ENCODE data around the gene METTL8. TPM values are rescaled to one million over a fixed set of nuclear protein-coding genes. Genes with fewer than 3 reads are reported as not detected.

METTL8 gene
- total RNA-seq, 1 donor from 2014 or later: 22.9 TPM

DNA sequence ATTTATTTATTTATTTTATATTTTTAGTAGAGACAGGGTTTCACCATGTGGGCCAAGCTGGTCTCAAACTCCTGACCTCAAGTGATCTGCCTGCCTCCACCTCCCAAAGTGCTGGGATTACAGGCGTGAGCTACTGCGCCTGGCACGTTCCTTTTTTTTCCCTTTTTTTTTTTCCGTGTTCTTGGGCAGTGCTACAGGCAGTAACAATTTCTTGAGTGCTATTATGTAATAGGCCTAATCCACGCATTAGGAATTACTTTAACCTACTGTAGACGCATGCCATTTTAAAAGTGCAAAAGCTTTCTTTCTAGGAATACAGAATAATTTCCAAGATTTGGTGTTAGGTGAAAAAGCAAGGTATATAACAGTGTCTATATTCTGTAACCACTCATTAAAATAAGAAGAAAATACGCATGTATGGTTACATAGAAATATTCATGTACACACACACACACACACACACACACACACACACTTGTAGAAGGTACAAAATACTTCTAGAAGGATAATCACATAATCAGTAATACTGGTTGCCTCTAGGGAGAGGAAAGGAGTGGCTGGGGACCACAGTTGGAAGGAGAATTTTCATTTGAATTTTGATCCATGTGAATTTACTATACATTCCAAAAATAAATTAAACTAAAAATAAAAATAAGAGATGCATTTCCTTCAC is 92.3 kb downstream of the METTL8 start:
- Mint-ChIP-seq H3K4me1 (peaks cover 32% of the 10 kb centered on the region), H3K27ac (no peak overlapping the region), H3K36me3 (ENCODE audit: low read depth) (no peaks in the 10 kb centered on the region), H3K9me3 (no peaks in the 10 kb centered on the region), H3K4me3 (no peak overlapping the region), H3K27me3 (no peaks in the 10 kb centered on the region)
- DNase-seq (no peak), ATAC-seq (ENCODE audit: low read depth) (no peak)
- CTCF ChIA-PET: no interaction called here
- POLR2A ChIA-PET: interaction anchor here (0.7 kb wide), 1 partner anchor 187 kb away, joined by 4 read pairs; no protein-coding TSS in a partner anchor
- intact Hi-C loops (cut with micrococcal nuclease): no loop called here
- TF ChIP-seq, protein P1, sequence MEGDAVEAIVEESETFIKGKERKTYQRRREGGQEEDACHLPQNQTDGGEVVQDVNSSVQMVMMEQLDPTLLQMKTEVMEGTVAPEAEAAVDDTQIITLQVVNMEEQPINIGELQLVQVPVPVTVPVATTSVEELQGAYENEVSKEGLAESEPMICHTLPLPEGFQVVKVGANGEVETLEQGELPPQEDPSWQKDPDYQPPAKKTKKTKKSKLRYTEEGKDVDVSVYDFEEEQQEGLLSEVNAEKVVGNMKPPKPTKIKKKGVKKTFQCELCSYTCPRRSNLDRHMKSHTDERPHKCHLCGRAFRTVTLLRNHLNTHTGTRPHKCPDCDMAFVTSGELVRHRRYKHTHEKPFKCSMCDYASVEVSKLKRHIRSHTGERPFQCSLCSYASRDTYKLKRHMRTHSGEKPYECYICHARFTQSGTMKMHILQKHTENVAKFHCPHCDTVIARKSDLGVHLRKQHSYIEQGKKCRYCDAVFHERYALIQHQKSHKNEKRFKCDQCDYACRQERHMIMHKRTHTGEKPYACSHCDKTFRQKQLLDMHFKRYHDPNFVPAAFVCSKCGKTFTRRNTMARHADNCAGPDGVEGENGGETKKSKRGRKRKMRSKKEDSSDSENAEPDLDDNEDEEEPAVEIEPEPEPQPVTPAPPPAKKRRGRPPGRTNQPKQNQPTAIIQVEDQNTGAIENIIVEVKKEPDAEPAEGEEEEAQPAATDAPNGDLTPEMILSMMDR (IDR thresholded peaks at IDR 0.05): no peak

DNA sequence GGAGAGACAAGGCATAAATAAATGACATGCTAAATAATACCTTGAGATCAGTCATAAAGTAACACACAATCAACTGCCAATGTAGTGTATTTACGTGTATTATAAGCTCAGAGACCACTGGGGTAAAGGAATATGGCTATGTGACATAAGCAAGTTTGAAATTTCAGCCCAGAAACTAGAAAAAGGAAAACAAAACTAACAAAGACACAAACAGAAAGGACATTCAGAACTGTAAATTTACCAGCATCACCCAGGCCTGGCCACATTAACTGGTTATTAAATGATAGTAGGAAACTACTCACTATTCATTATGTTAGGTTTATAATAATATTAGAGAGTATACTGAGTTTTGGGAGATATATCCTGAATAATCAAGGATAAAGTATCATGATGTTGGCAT is 98.8 kb downstream of the METTL8 start:
- TF ChIP-seq, protein P1 (IDR thresholded peaks at IDR 0.05): no peak
- CTCF ChIA-PET: interaction anchor here (1.1 kb wide), 1 partner anchor 9 kb away, joined by 3 read pairs; no protein-coding TSS in a partner anchor

DNA sequence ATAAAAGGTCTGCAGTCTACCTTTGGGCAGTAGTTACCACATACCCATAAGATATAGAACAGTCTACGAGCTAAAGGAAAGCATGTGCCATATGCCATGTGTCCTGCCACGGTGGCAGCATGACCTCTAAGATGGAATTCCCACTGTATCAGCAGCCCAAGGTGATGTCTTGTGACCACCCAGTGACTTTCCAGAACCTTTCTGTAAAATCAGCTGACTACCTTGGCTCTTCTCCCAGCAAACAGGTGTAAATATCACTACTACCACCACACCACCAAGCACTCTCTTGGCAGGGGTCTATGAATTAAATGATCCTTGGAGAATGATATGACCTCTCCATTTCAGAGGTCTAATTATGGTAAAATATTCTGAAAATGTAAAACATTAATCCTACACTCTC is 99.6 kb downstream of the METTL8 start:
- Mint-ChIP-seq H3K4me1 (peaks cover 56% of the 10 kb centered on the region), H3K9me3 (no peaks in the 10 kb centered on the region), H3K4me3 (no peak overlapping the region), H3K27ac (no peak overlapping the region), H3K27me3 (no peaks in the 10 kb centered on the region), H3K36me3 (ENCODE audit: low read depth) (no peaks in the 10 kb centered on the region)
- intact Hi-C loops (cut with micrococcal nuclease): no loop called here
- POLR2A ChIA-PET: interaction anchor here (0.9 to 1.4 kb wide), 4 partner anchors 8 to 16 kb away, joined by 3 to 8 read pairs (median 4); no protein-coding TSS in a partner anchor
- CTCF ChIA-PET: interaction anchor here (1.1 to 1.5 kb wide), 2 partner anchors 8 to 82 kb away, joined by 3 to 5 read pairs; no protein-coding TSS in a partner anchor
- TF ChIP-seq, protein P1 (IDR thresholded peaks at IDR 0.05): no peak
- no peak for ATAC-seq (ENCODE audit: low read depth)
- DNase-seq: no peak

More for the DNA sequence above, 98.8 kb downstream of the METTL8 start:
- Mint-ChIP-seq H3K4me1 (peaks cover 50% of the 10 kb centered on the region), H3K27ac (peak overlapping the region; percentile 19), H3K36me3 (ENCODE audit: low read depth) (no peaks in the 10 kb centered on the region), H3K27me3 (no peaks in the 10 kb centered on the region), H3K4me3 (no peak overlapping the region), H3K9me3 (no peaks in the 10 kb centered on the region)
- intact Hi-C loops (cut with micrococcal nuclease): no loop called here
- no peak for DNase-seq
- ATAC-seq (ENCODE audit: low read depth): no peak
- POLR2A ChIA-PET: interaction anchor here (1.4 to 2.5 kb wide), 2 partner anchors 8 to 11 kb away, joined by 3 to 48 read pairs; no protein-coding TSS in a partner anchor

DNA sequence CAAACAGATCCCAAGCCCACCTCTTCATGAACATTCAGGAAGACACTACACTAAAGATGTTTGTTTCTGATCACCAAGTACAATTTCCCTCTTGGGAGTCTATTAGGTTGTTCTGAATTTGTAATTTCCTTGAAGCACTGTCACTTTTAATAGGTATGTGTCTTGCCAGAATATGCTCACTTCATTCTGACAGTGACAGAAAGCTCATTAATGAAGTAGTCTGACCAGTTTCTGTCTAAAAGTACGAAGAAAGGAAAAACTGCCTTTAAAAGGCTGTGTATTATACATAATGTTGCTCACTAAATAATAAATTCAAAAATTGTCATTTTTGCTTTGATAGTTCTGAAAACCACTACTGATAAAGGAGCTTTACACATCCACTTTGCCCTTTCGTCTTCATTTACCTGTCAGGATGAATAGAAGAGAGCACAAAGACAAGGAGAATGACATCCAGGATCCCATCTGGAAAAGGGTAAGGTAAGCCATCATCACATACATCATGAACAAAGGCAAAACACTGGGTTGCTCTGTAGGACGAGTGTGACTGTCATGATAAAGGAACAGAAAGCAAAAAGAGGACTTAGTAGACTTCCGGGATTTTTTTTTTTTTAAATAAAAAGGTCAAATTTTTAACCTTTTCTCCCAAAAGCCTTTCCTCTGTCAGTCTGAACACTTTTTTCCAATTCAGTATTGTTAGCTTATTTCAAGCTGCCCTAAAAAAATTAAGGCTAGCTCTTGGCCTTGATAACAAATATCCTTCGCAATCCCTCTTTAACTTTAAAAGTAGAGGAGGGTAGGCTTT is 103.4 kb downstream of the METTL8 start:
- POLR2A ChIA-PET: interaction anchor here (0.5 to 1.6 kb wide), 5 partner anchors 9 to 84 kb away, joined by 3 to 7 read pairs (median 3); no protein-coding TSS in a partner anchor
- H3K4me1 Mint-ChIP-seq: peaks cover 66% of the 10 kb centered on the region
- CTCF ChIA-PET: interaction anchor here (0.6 to 0.9 kb wide), 2 partner anchors 104 to 212 kb away, joined by 3 to 4 read pairs; partner anchors contain the start of genes DCAF17 and METTL8
- TF ChIP-seq, protein P1 (IDR thresholded peaks at IDR 0.05): no peak
- no peaks in the 10 kb centered on the region for H3K27me3 Mint-ChIP-seq
- no peaks in the 10 kb centered on the region for H3K36me3 Mint-ChIP-seq (ENCODE audit: low read depth)
- ATAC-seq (ENCODE audit: low read depth): peak; percentile 29
- peak overlapping the region; percentile 41 for H3K4me3 Mint-ChIP-seq
- peak overlapping the region; percentile 84 for H3K27ac Mint-ChIP-seq
- intact Hi-C loops (cut with micrococcal nuclease): no loop called here
- H3K9me3 Mint-ChIP-seq: peaks cover 2% of the 10 kb centered on the region
- DNase-seq: no peak
